Caco-2 (cell line): Measurements from ENCODE around the gene AKAP9. TPM values are rescaled to one million over a fixed set of nuclear protein-coding genes. Genes with fewer than 3 reads are reported as not detected.

Experiments
- BruUV-seq: library from RNA; stranded (reverse); fragments of 400-500 nt; replicated peaks from 2 replicates; lab custom pipeline; 2021; lab: Mats Ljungman, UMichigan
- CTCF ChIA-PET: fragments of 300-600 bp; sonication (Branson Sonifier 250); formaldehyde crosslinking; loops from one replicate; lab custom pipeline; 2022; ENCODE audit warnings: antibody characterized with exemption; lab: Charles Lee
- POLR2A ChIA-PET: fragments of 300-600 bp; sonication (Branson Sonifier 250); formaldehyde crosslinking; loops from one replicate; lab custom pipeline; 2022; ENCODE audit warnings: antibody characterized with exemption; lab: Charles Lee
- DNase-seq, 2 experiments: peaks; one replicate each; pipeline versions ENCODE4 v3.0.0 to v3.0.0-alpha.2; 2020 to 2022
- H3K27me3 ChIP-seq: replicated peaks from 2 replicates; pipeline ENCODE4 v1.6.0; 2011; ENCODE audit warnings: low read length; ENCODE audit not compliant: control insufficient read depth, insufficient read depth
- H3K36me3 ChIP-seq: 2 replicates; pipeline ENCODE4 v1.5.1; 2011; ENCODE audit warnings: low read length; ENCODE audit not compliant: control insufficient read depth, insufficient read depth
- H3K4me1 ChIP-seq: fragments of 250-450 bp; sonication (Bioruptor Pico); 2 replicates; pipeline ENCODE4 v1.5.1; 2020; ENCODE audit warnings: mild to moderate bottlenecking
- H3K4me3 ChIP-seq: 2 replicates; pipeline ENCODE4 v1.5.1; 2011; ENCODE audit warnings: low read depth, mild to moderate bottlenecking, control low read depth, low read length
- H3K9me3 ChIP-seq: fragments of 250-450 bp; sonication (Bioruptor Pico); 2 replicates; pipeline ENCODE4 v1.5.1; 2020; ENCODE audit warnings: mild to moderate bottlenecking, moderate library complexity
- H3K27ac Mint-ChIP-seq: one replicate; pipeline ENCODE4 v1.8.0; 2022; ENCODE audit warnings: mixed read lengths; ENCODE audit not compliant: unreplicated experiment
- H3K27me3 Mint-ChIP-seq: one replicate; pipeline ENCODE4 v1.8.0; 2022; ENCODE audit warnings: mixed read lengths; ENCODE audit not compliant: insufficient read depth, unreplicated experiment
- H3K36me3 Mint-ChIP-seq: one replicate; pipeline ENCODE4 v1.8.0; 2022; ENCODE audit warnings: mild to moderate bottlenecking, mixed read lengths; ENCODE audit not compliant: insufficient read depth, unreplicated experiment
- H3K4me1 Mint-ChIP-seq: one replicate; pipeline ENCODE4 v1.8.0; 2022; ENCODE audit warnings: low read depth, mixed read lengths; ENCODE audit not compliant: unreplicated experiment
- H3K4me3 Mint-ChIP-seq: one replicate; pipeline ENCODE4 v1.8.0; 2022; ENCODE audit warnings: mild to moderate bottlenecking, moderate library complexity, mixed read lengths; ENCODE audit not compliant: unreplicated experiment
- H3K9me3 Mint-ChIP-seq: one replicate; pipeline ENCODE4 v1.8.0; 2022; ENCODE audit warnings: mixed read lengths; ENCODE audit not compliant: unreplicated experiment
- intact Hi-C: fragments of 100-400 bp; cut with micrococcal nuclease; formaldehyde crosslinking; loops from one replicate; pipeline ENCODE4 v1.10.0; 2022; ENCODE audit not compliant: unreplicated experiment
- total RNA-seq: library from RNA; stranded (reverse); gene quantifications from 2 replicates; pipeline ENCODE4 v1.2.3, GENCODE V29; 2022
- TF ChIP-seq, protein P1 (sequence below), 2 experiments: fragments of 200-600 bp in 1 of 2; IDR thresholded peaks; 1 replicate in 1 of 2; 2 replicates in 1 of 2; pipeline versions ENCODE4 v1.5.1 to v1.8.0; 2011 to 2022; ENCODE audit warnings: antibody characterized with exemption in 1 of 2, control low read depth in 1 of 2, inconsistent platforms in 1 of 2, low read depth in 1 of 2, low read length in 1 of 2, mild to moderate bottlenecking in 1 of 2, moderate library complexity in 1 of 2; ENCODE audit not compliant: insufficient read depth in 1 of 2, severe bottlenecking in 1 of 2, unreplicated experiment in 1 of 2

Gene AKAP9
- total RNA-seq, 1 experiment from 2014 or later, result 79.4 TPM

DNA sequence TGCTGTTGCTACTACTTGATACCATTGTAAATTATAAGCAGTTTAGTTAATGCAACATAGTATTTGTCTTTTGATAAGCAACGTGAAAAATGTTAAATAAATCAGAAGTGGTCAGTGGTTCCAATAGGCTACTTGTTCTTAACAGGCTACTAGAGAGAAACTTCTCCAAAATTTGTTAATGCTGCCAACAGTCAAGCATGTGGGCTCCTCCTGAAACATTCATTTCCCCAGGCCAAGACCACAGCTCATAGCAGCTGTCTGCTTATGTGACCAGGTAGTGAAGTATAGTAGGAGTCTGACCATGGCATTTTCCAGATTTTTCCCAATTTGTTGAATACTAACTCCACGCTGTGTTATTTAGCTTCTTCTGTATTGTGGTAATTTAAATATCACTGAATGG is 112.7 kb downstream of the AKAP9 start:
- DNase-seq, result no peak
- POLR2A ChIA-PET, result no interaction called here
- peaks cover 10% of the 10 kb centered on the region for H3K4me1 Mint-ChIP-seq
- BruUV-seq, result no TSS peak
- CTCF ChIA-PET, result no interaction called here
- H3K27me3 Mint-ChIP-seq, result no peaks in the 10 kb centered on the region
- Histone ChIP-seq H3K9me3 (no peaks in the 10 kb centered on the region), H3K4me3 (no peak overlapping the region), H3K36me3 (no peaks in the 10 kb centered on the region), H3K4me1 (peaks cover 39% of the 10 kb centered on the region), H3K27me3 (no peaks in the 10 kb centered on the region)
- H3K36me3 Mint-ChIP-seq, result peaks cover 7% of the 10 kb centered on the region
- intact Hi-C loops, result no loop called here
- no peak overlapping the region for H3K27ac Mint-ChIP-seq
- no peak overlapping the region for H3K4me3 Mint-ChIP-seq
- no peaks in the 10 kb centered on the region for H3K9me3 Mint-ChIP-seq
- TF ChIP-seq, protein P1, sequence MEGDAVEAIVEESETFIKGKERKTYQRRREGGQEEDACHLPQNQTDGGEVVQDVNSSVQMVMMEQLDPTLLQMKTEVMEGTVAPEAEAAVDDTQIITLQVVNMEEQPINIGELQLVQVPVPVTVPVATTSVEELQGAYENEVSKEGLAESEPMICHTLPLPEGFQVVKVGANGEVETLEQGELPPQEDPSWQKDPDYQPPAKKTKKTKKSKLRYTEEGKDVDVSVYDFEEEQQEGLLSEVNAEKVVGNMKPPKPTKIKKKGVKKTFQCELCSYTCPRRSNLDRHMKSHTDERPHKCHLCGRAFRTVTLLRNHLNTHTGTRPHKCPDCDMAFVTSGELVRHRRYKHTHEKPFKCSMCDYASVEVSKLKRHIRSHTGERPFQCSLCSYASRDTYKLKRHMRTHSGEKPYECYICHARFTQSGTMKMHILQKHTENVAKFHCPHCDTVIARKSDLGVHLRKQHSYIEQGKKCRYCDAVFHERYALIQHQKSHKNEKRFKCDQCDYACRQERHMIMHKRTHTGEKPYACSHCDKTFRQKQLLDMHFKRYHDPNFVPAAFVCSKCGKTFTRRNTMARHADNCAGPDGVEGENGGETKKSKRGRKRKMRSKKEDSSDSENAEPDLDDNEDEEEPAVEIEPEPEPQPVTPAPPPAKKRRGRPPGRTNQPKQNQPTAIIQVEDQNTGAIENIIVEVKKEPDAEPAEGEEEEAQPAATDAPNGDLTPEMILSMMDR (IDR thresholded peaks at IDR 0.05; ENCODE audit: insufficient read depth in 1 of 2, low read depth in 1 of 2, low read length in 1 of 2, severe bottlenecking in 1 of 2, unreplicated experiment in 1 of 2), result no peak

DNA sequence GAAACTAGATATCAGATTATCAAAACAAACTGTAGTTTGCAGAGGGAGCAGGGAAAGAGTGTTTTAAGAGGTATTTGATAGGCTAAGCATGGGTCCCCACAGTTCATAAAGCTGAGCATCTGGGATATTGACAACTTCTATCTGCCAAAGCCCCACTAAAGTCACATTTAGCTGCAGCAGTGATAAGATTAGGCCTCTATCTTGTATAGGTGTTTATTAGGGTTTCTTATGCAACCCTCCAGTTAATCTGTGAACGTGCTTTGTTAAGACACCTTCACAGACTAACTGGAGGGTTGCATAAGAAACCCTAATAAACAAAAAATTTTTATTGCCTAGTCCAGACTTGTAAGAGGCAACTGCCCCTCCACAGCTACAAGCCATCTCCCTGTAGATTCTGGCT is 115.6 kb downstream of the AKAP9 start:
- DNase-seq, result peak; percentile 57 to 64
- POLR2A ChIA-PET, result interaction anchor here (0.6 to 1.9 kb wide), 2 partner anchors 14 to 68 kb away, joined by 3 to 15 read pairs; no protein-coding TSS in a partner anchor
- no TSS peak for BruUV-seq
- TF ChIP-seq, protein P1 (IDR thresholded peaks at IDR 0.05; ENCODE audit: insufficient read depth in 1 of 2, low read depth in 1 of 2, low read length in 1 of 2, severe bottlenecking in 1 of 2, unreplicated experiment in 1 of 2), result no peak
- no peaks in the 10 kb centered on the region for H3K9me3 Mint-ChIP-seq
- no peaks in the 10 kb centered on the region for H3K36me3 ChIP-seq
- no peaks in the 10 kb centered on the region for H3K27me3 ChIP-seq
- H3K4me3 ChIP-seq, result no peak overlapping the region
- H3K27me3 Mint-ChIP-seq, result no peaks in the 10 kb centered on the region
- H3K9me3 ChIP-seq, result no peaks in the 10 kb centered on the region
- peak overlapping the region; percentile 46 for H3K27ac Mint-ChIP-seq
- CTCF ChIA-PET, result interaction anchor here (1.9 kb wide), 1 partner anchor 14 kb away, joined by 7 read pairs; no protein-coding TSS in a partner anchor
- peak overlapping the region; percentile 41 for H3K4me3 Mint-ChIP-seq
- H3K36me3 Mint-ChIP-seq, result peaks cover 4% of the 10 kb centered on the region
- intact Hi-C loops, result loop anchor here (1.0 to 5.0 kb wide), 4 partner anchors 14 to 391 kb away; partner anchors contain the start of genes AKAP9, GATAD1 and MTERF1
- peaks cover 16% of the 10 kb centered on the region for H3K4me1 Mint-ChIP-seq
- H3K4me1 ChIP-seq, result peaks cover 51% of the 10 kb centered on the region

DNA sequence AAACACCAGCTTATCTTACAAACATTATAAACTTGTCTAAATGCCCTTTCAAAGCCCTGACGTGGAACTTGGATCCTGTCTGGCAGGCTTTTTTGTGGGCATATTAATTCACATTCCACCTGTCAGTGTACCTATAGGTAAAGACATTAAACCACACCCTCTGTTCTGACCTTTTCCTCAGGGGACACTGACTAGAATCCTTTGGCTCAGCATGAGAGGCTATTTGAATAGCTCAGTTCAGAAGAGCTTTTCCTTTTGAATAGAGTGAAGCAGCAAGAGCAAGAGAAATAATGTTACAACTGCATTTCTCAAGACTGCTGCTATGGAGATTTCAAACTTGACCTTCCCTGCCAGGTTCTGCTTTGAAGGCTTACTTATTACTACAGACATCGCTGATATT is 116.7 kb downstream of the AKAP9 start:
- no TSS peak for BruUV-seq
- Histone ChIP-seq H3K36me3 (no peaks in the 10 kb centered on the region), H3K4me1 (peaks cover 51% of the 10 kb centered on the region), H3K9me3 (no peaks in the 10 kb centered on the region), H3K27me3 (no peaks in the 10 kb centered on the region), H3K4me3 (no peak overlapping the region)
- Mint-ChIP-seq H3K27me3 (no peaks in the 10 kb centered on the region), H3K9me3 (no peaks in the 10 kb centered on the region), H3K27ac (peak overlapping the region; percentile 55), H3K4me3 (peak overlapping the region; percentile 49), H3K4me1 (peaks cover 16% of the 10 kb centered on the region), H3K36me3 (peaks cover 10% of the 10 kb centered on the region)
- TF ChIP-seq, protein P1 (IDR thresholded peaks at IDR 0.05; ENCODE audit: insufficient read depth in 1 of 2, low read depth in 1 of 2, low read length in 1 of 2, severe bottlenecking in 1 of 2, unreplicated experiment in 1 of 2), result no peak
- ChIA-PET POLR2A (interaction anchor here (1.0 to 1.9 kb wide), 2 partner anchors 12 to 15 kb away, joined by 4 to 15 read pairs; no protein-coding TSS in a partner anchor), CTCF (interaction anchor here (0.5 to 1.9 kb wide), 3 partner anchors 12 to 176 kb away, joined by 3 to 7 read pairs (median 3); no protein-coding TSS in a partner anchor)
- peak; percentile 74 to 78 for DNase-seq
- intact Hi-C loops, result loop anchor here (1.0 to 5.0 kb wide), 4 partner anchors 19 to 390 kb away; partner anchors contain the start of genes AKAP9, GATAD1 and MTERF1
